Measurements from ENCODE around the gene DDX27. TPM values are rescaled to one million over a fixed set of nuclear protein-coding genes. Genes with fewer than 3 reads are reported as not detected.

DDX27 gene
- total RNA-seq, 1 experiment from 2014 or later: 54.8 TPM

DNA sequence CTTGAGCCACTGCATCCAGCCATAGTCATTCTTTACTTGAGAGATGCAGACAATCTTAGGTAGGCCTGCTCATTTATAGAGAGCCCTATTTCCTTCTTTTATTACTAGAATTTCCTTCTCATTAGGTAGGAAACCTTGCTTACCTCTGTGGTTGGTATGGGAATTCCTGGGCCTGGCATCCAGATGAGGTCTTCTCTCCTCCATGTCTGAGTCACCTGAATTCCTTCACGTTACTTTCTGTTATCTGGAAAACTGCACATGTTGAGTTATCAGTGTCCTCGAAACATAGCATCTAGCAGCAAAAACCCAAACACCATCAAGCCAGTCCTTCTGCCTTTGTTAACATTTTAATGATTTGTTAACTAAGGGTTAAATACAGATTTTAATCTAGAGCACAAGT is 56.4 kb downstream of the DDX27 start:
- Mint-ChIP-seq H3K27ac (no peak overlapping the region), H3K4me3 (no peak overlapping the region), H3K27me3 (ENCODE audit: low read depth) (no peaks in the 10 kb centered on the region; the same call in 1 of the 2 replicates), H3K36me3 (peaks cover 62% of the 10 kb centered on the region), H3K9me3 (peaks cover 4% of the 10 kb centered on the region), H3K4me1 (peaks cover 15% of the 10 kb centered on the region)
- ATAC-seq (no peak), DNase-seq (ENCODE audit: low spot score) (no peak)
- POLR2A ChIA-PET: no interaction called here
- TF ChIP-seq, protein P1, sequence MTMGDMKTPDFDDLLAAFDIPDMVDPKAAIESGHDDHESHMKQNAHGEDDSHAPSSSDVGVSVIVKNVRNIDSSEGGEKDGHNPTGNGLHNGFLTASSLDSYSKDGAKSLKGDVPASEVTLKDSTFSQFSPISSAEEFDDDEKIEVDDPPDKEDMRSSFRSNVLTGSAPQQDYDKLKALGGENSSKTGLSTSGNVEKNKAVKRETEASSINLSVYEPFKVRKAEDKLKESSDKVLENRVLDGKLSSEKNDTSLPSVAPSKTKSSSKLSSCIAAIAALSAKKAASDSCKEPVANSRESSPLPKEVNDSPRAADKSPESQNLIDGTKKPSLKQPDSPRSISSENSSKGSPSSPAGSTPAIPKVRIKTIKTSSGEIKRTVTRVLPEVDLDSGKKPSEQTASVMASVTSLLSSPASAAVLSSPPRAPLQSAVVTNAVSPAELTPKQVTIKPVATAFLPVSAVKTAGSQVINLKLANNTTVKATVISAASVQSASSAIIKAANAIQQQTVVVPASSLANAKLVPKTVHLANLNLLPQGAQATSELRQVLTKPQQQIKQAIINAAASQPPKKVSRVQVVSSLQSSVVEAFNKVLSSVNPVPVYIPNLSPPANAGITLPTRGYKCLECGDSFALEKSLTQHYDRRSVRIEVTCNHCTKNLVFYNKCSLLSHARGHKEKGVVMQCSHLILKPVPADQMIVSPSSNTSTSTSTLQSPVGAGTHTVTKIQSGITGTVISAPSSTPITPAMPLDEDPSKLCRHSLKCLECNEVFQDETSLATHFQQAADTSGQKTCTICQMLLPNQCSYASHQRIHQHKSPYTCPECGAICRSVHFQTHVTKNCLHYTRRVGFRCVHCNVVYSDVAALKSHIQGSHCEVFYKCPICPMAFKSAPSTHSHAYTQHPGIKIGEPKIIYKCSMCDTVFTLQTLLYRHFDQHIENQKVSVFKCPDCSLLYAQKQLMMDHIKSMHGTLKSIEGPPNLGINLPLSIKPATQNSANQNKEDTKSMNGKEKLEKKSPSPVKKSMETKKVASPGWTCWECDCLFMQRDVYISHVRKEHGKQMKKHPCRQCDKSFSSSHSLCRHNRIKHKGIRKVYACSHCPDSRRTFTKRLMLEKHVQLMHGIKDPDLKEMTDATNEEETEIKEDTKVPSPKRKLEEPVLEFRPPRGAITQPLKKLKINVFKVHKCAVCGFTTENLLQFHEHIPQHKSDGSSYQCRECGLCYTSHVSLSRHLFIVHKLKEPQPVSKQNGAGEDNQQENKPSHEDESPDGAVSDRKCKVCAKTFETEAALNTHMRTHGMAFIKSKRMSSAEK (CRISPR knock-in tag; IDR thresholded peaks at IDR 0.05; ENCODE audit: borderline replicate concordance): no peak
- TF ChIP-seq RORB (CRISPR knock-in tag; IDR thresholded peaks at IDR 0.05): no peak
- TF ChIP-seq, protein P2, sequence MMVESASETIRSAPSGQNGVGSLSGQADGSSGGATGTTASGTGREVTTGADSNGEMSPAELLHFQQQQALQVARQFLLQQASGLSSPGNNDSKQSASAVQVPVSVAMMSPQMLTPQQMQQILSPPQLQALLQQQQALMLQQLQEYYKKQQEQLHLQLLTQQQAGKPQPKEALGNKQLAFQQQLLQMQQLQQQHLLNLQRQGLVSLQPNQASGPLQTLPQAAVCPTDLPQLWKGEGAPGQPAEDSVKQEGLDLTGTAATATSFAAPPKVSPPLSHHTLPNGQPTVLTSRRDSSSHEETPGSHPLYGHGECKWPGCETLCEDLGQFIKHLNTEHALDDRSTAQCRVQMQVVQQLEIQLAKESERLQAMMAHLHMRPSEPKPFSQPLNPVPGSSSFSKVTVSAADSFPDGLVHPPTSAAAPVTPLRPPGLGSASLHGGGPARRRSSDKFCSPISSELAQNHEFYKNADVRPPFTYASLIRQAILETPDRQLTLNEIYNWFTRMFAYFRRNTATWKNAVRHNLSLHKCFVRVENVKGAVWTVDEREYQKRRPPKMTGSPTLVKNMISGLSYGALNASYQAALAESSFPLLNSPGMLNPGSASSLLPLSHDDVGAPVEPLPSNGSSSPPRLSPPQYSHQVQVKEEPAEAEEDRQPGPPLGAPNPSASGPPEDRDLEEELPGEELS (CRISPR knock-in tag; IDR thresholded peaks at IDR 0.05): no peak
- TF ChIP-seq RELA (CRISPR knock-in tag; IDR thresholded peaks at IDR 0.05; ENCODE audit: borderline replicate concordance): no peak
- TF ChIP-seq JAZF1 (CRISPR knock-in tag; IDR thresholded peaks at IDR 0.05): no peak
- TF ChIP-seq, protein P3, sequence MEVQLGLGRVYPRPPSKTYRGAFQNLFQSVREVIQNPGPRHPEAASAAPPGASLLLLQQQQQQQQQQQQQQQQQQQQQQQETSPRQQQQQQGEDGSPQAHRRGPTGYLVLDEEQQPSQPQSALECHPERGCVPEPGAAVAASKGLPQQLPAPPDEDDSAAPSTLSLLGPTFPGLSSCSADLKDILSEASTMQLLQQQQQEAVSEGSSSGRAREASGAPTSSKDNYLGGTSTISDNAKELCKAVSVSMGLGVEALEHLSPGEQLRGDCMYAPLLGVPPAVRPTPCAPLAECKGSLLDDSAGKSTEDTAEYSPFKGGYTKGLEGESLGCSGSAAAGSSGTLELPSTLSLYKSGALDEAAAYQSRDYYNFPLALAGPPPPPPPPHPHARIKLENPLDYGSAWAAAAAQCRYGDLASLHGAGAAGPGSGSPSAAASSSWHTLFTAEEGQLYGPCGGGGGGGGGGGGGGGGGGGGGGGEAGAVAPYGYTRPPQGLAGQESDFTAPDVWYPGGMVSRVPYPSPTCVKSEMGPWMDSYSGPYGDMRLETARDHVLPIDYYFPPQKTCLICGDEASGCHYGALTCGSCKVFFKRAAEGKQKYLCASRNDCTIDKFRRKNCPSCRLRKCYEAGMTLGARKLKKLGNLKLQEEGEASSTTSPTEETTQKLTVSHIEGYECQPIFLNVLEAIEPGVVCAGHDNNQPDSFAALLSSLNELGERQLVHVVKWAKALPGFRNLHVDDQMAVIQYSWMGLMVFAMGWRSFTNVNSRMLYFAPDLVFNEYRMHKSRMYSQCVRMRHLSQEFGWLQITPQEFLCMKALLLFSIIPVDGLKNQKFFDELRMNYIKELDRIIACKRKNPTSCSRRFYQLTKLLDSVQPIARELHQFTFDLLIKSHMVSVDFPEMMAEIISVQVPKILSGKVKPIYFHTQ (CRISPR knock-in tag; IDR thresholded peaks at IDR 0.05): no peak
- CTCF ChIA-PET: no interaction called here

DNA sequence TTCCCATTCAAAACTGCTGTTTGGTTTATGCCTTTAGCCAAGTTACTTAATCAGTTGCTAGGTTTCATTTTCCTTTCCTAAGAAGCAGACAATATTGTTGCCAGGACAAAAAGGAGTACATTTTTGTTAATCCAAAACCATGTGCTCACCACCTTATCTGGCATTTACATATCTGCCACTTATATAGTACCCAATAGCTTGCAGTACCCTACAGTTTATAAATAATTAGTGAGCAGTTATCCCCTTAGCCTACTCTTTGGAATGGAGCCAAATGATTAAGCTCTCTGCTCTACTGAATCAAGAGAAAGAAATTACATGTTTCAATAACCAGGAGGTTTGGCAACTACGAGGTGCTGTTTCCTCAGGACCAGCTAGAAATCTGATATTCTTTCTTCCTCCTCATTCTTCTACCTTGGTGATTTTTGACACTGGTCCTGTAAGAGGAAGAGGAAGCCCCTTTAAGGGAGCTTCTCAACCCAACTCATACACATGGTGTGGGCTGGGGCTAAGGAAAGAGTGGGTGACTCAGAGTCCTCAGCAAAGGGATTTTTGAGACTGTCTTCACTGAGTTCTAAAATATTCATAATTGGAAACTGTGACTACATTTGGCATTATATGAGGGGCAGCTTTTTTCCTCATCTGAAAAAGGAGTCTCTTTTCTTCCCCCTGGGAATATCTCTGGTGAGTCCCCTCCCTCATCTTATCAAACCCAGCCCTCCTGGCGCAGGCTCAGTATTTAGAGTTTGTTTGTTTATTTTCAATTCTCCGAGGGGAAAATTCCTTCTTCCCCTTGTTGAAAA is 57.1 kb downstream of the DDX27 start:
- ATAC-seq: no peak
- CTCF ChIA-PET: interaction anchor here (0.7 to 1.4 kb wide), 3 partner anchors 30 to 59 kb away, joined by 3 to 11 read pairs (median 8); no protein-coding TSS in a partner anchor
- no peak for DNase-seq (ENCODE audit: low spot score)
- POLR2A ChIA-PET: interaction anchor here (0.6 to 0.7 kb wide), 2 partner anchors 57 to 149 kb away, joined by 4 to 6 read pairs; partner anchors contain the start of gene DDX27
- no peaks in the 10 kb centered on the region; the same call in 1 of the 2 replicates for H3K27me3 Mint-ChIP-seq (ENCODE audit: low read depth)
- peaks cover 62% of the 10 kb centered on the region for H3K36me3 Mint-ChIP-seq
- peak overlapping the region; percentile 46; the same call in 1 of the 2 replicates for H3K27ac Mint-ChIP-seq
- H3K4me3 Mint-ChIP-seq: peak overlapping the region; percentile 100
- peaks cover 7% of the 10 kb centered on the region for H3K9me3 Mint-ChIP-seq
- H3K4me1 Mint-ChIP-seq: peaks cover 23% of the 10 kb centered on the region
- TF ChIP-seq TP53 (CRISPR knock-in tag; IDR thresholded peaks at IDR 0.05): no peak
- no peak for TF ChIP-seq FOXJ3 (CRISPR knock-in tag; IDR thresholded peaks at IDR 0.05; ENCODE audit: borderline replicate concordance)
- TF ChIP-seq CREB1 (CRISPR knock-in tag; IDR thresholded peaks at IDR 0.05): no peak
- TF ChIP-seq SOX15 (CRISPR knock-in tag; IDR thresholded peaks at IDR 0.05): no peak
- no peak for TF ChIP-seq KAT7 (CRISPR knock-in tag; IDR thresholded peaks at IDR 0.05; ENCODE audit: borderline replicate concordance)
- no peak for TF ChIP-seq TEAD1 (CRISPR knock-in tag; IDR thresholded peaks at IDR 0.05)
- TF ChIP-seq, protein P4, sequence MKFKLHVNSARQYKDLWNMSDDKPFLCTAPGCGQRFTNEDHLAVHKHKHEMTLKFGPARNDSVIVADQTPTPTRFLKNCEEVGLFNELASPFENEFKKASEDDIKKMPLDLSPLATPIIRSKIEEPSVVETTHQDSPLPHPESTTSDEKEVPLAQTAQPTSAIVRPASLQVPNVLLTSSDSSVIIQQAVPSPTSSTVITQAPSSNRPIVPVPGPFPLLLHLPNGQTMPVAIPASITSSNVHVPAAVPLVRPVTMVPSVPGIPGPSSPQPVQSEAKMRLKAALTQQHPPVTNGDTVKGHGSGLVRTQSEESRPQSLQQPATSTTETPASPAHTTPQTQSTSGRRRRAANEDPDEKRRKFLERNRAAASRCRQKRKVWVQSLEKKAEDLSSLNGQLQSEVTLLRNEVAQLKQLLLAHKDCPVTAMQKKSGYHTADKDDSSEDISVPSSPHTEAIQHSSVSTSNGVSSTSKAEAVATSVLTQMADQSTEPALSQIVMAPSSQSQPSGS (CRISPR knock-in tag; IDR thresholded peaks at IDR 0.05; ENCODE audit: borderline replicate concordance, low read depth): no peak
- TF ChIP-seq, protein P3 (CRISPR knock-in tag; IDR thresholded peaks at IDR 0.05): no peak
- TF ChIP-seq, protein P5, sequence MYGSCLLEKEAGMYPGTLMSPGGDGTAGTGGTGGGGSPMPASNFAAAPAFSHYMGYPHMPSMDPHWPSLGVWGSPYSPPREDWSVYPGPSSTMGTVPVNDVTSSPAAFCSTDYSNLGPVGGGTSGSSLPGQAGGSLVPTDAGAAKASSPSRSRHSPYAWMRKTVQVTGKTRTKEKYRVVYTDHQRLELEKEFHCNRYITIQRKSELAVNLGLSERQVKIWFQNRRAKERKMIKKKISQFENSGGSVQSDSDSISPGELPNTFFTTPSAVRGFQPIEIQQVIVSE (CRISPR knock-in tag; IDR thresholded peaks at IDR 0.05; ENCODE audit: borderline replicate concordance): no peak
- no peak for TF ChIP-seq NFYB (CRISPR knock-in tag; conservative IDR thresholded peaks at IDR 0.05; ENCODE audit: low read depth)
- no peak for TF ChIP-seq ZBTB21 (CRISPR knock-in tag; IDR thresholded peaks at IDR 0.05; ENCODE audit: borderline replicate concordance)
- TF ChIP-seq, protein P6, sequence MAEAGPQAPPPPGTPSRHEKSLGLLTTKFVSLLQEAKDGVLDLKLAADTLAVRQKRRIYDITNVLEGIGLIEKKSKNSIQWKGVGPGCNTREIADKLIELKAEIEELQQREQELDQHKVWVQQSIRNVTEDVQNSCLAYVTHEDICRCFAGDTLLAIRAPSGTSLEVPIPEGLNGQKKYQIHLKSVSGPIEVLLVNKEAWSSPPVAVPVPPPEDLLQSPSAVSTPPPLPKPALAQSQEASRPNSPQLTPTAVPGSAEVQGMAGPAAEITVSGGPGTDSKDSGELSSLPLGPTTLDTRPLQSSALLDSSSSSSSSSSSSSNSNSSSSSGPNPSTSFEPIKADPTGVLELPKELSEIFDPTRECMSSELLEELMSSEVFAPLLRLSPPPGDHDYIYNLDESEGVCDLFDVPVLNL (CRISPR knock-in tag; IDR thresholded peaks at IDR 0.05; ENCODE audit: borderline replicate concordance, low read depth): no peak
